Omental fat pad (tissue), 4 donors: Measurements from ENCODE around the gene XPO6. TPM values are rescaled to one million over a fixed set of nuclear protein-coding genes. Genes with fewer than 3 reads are reported as not detected.

ENCODE experiments used
- ATAC-seq: fragments of 150-250 bp; one replicate; pipeline ENCODE4 v1.9.1; 2016; ENCODE audit warnings: mild to moderate bottlenecking, moderate library complexity; ENCODE audit not compliant: low FRiP score
- DNase-seq: peaks from one replicate; pipeline ENCODE4 v3.0.0-alpha.2; 2019; ENCODE audit warnings: low spot score
- total RNA-seq, 4 donors: library from RNA; depleted of rRNA; stranded (reverse); fragments of >200 nt; gene quantifications; one replicate each; pipeline ENCODE4 v1.1.0, GENCODE V29; 2016
- TF ChIP-seq, protein P1 (sequence below), 3 donors: fragments of 450-650 bp; IDR thresholded peaks; one replicate each; pipeline ENCODE4 v1.5.1; 2016 to 2017; ENCODE audit warnings: antibody characterized with exemption in 3 of 3, mild to moderate bottlenecking in 3 of 3, moderate library complexity in 2 of 3

The XPO6 gene
- total RNA-seq, 4 donors from 2014 or later = 59.5 to 162 (median 118) TPM

DNA sequence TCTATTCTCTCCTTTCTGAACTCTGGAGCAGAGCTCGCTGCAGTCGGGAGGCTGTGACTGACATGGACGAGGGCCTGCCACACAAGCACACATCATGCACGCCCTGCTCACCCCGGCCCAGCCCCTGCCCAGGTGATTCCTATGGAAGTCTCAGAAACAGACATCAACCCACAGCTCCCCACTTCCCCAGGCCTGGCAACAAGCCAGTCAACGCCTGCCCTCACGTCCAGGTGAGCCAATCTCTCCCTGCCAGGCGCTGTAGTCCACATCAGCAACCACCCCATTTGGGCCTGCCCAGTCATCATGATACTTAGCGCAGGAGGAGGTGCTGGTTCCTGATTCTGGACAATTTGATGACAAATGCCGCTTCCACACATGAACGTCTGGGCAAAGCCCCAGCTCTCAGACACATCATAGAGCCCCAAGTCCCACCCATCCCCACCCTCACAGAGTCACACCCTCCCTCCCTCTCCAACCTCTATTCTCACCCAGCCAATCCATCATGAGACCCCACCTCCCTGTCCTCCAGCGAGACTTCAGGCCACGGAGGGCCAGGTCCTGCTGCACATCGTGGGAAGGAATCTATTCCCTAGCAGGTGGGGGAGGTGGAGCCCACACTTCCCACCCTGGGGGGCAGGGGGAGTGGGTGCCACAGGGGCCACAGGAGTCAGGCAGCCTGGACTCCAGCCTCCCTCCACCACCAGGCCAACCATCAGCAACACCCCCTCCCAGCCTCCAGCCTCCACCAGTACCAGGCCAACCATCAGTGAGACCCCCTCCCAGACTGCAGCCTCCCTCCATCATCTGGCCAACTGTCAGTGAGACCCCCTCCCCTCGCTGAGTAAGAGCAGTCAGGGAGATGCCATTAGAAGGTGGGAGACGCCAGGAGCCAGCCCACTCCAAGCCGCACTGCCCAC lies 114.5 kb downstream of the XPO6 start:
- TF ChIP-seq, protein P1, sequence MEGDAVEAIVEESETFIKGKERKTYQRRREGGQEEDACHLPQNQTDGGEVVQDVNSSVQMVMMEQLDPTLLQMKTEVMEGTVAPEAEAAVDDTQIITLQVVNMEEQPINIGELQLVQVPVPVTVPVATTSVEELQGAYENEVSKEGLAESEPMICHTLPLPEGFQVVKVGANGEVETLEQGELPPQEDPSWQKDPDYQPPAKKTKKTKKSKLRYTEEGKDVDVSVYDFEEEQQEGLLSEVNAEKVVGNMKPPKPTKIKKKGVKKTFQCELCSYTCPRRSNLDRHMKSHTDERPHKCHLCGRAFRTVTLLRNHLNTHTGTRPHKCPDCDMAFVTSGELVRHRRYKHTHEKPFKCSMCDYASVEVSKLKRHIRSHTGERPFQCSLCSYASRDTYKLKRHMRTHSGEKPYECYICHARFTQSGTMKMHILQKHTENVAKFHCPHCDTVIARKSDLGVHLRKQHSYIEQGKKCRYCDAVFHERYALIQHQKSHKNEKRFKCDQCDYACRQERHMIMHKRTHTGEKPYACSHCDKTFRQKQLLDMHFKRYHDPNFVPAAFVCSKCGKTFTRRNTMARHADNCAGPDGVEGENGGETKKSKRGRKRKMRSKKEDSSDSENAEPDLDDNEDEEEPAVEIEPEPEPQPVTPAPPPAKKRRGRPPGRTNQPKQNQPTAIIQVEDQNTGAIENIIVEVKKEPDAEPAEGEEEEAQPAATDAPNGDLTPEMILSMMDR (IDR thresholded peaks at IDR 0.05) = no peak
- ATAC-seq = no peak
- no peak for DNase-seq

DNA sequence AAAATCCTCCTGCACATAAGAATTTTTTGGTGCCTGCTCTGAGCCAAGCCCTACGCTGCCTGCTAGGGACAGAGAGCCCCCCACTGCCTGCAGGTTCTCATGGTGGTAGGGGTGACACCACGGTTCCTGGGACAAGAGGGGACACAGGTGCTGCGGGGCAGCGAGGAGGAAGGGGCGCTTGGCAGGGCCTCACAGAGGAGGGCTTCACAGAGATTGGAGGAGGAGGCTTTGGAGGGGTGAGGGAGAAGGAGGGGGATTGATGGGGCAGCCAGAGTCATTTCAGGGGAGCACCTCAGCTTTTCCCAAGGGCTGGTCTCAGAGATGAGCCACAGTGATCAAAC lies 118.4 kb downstream of the XPO6 start:
- no peak for DNase-seq
- TF ChIP-seq, protein P1 (IDR thresholded peaks at IDR 0.05) = no peak
- ATAC-seq = no peak

DNA sequence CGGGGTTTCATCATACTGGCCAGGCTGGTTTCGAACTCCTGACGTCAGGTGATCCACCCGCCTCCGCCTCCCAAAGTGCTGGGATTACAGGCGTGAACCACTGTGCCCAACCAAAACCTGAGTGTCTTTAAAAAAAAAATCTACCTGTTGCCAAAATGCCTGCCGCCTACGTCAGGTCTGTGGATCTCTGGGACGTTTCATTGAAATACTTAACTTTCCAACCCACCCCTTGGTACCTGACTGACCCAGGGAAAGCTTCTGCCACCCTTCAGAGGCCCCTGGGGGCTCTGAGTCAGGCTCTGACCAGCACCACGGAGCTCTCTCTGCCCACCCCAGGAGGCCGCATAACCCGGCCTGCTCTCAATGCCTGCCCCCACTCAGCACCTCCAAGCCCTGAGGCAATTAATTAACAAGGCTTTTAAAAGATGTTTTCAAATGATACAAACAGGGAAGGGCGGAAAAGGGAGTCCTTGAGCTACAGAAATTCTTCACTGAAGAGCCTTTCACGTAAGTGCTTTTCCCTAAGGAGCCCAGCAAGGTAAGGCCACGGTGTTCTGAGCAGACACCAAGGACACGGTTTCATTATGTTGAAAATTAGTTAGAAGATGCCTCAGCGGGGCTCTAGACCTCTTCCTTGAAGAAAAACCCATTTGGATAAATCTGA lies 118.9 kb downstream of the XPO6 start:
- no peak for DNase-seq
- TF ChIP-seq, protein P1 (IDR thresholded peaks at IDR 0.05) = no peak
- no peak for ATAC-seq

DNA sequence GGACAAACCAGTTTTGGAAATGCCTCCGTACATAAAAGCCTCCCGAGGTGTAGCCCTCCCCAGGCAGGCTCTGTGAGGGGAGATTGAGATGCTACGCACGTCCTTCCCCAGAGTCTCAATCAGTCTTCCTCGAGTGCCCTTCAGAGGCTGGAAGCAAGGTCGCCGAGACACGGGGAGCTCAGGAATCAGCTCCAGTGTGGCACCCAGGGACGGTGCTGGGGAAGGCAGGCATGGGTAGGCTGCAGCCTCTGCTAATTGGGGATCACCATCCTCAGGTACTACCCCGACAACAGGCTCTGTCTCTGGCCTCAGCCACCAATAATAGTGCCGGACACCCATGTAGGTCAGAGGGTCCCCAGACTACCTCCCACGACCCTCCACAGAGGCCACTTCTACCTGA lies 120.1 kb downstream of the XPO6 start:
- TF ChIP-seq, protein P1 (IDR thresholded peaks at IDR 0.05) = no peak
- ATAC-seq (no peak), DNase-seq (no peak)

DNA sequence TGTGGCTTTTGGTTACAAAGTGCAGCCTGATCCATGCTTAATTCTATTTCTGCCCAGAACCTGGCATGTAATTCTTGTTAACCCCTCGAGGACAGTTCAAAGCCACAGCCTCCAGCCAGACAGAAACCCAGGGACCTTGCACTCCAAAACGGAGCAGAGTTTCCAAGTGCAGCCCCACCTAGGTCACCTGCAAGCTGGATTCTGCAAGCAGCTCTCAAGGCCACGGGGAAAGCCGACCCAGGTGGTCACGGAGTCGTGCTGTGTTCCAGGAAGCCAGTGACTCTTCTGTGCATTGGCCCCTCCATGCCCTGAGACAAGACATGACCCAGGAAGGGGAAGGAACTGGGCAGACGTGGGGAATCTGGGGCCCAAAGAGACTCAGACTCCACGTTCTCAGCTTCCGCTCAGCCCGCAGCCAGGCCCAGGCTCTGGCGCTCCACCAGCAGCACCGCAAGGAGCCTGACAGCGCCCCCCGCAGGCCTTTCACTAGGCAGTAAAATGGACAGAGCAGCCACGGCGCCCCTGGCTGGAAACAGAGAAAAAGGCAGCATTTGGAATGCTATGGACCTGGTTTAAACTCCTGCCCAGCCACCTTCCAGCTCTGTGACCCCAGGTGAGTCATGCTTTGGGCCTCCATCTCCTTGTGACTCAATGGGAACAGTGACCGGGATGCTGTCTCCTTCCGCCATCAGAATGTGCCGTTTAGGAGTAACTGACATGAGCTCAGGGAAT lies 121.0 kb downstream of the XPO6 start:
- no peak for DNase-seq

DNA sequence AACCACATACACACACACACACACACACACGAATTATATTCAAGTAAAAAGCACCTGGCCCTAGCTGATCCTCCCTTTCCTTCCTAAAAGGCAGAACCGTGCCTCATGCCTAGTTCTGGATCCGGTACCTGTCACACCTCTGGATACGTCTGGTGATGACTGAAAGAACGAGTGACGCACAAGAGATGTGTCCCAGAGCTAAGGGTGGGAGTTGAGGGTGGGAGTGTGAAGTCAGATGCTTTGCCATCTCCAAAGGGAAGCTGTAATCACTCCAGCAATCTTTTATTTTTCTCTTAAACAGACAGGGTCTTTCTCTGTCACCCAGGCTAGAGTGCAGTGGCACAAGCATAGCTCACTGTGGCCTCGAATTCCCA lies 121.8 kb downstream of the XPO6 start:
- ATAC-seq = no peak
- DNase-seq = no peak
- TF ChIP-seq, protein P1 (IDR thresholded peaks at IDR 0.05) = no peak

More for the DNA sequence above, 121.0 kb downstream of the XPO6 start:
- TF ChIP-seq, protein P1 (IDR thresholded peaks at IDR 0.05) = no peak
- ATAC-seq = no peak
